Testis (tissue), 2 donors: Measurements from ENCODE around the gene TSPAN6.

ENCODE experiments used
- CTCF ChIP-seq, 3 experiments: fragments of 450-650 bp in 2 of 3; fragments of 200-600 bp in 1 of 3; sonication (generic) in 1 of 3; IDR thresholded peaks; one replicate each; pipeline ENCODE4 v1.5.1; 2016 to 2019; ENCODE audit warnings: antibody characterized with exemption in 3 of 3, mild to moderate bottlenecking in 2 of 3, moderate library complexity in 1 of 3
- POLR2A ChIP-seq: fragments of 450-650 bp; IDR thresholded peaks from one replicate; pipeline ENCODE4 v1.6.1; 2017; ENCODE audit warnings: antibody characterized with exemption, mild to moderate bottlenecking, moderate library complexity

GRCh38 chrX:100635040-100635439 lies 1.6 kb downstream of the TSPAN6 start:
- no peak for TF ChIP-seq CTCF (IDR thresholded peaks at IDR 0.05)
- TF ChIP-seq POLR2A, result no peak
